ENCODE measurements around the gene MPPED1. TPM values are rescaled to one million over a fixed set of nuclear protein-coding genes. Genes with fewer than 3 reads are reported as not detected.

Gene MPPED1
- total and polyA plus RNA-seq, 2 donors (not counting 1 experiment from before 2014, with no cell fraction given), result 0.13 TPM; not detected in 1

DNA sequence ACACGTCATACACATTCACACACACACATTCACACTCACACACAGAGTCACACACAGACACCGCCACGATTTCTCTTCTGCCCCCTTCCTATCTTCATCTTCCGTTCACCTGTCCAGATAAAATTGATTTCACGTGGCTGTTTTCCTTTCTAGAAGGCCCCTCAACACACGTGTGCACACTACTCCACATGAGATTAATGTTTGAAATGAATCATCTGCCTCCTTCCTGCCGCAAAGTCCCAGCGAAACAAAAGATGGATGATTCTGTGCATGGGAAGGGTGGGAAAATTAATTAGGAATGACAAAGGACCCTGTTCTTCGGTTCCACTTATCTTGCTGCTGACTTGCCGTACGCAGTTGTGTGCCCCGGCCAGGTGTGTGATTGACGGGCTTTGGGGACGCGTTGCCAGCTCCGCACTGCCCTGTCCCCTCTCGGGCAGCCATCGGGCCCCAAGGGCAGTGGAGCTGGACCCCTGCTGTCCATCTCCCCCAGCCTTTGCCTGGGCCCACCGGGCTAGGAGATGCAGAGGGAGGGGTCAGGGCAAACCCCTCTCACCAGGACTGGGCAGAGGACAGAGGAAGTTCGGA lies 73.8 kb downstream of the MPPED1 start:
- ATAC-seq (ENCODE audit: low read depth), result no peak
- POLR2A ChIA-PET, result no interaction called here
- H3K36me3 ChIP-seq (replicated peaks in 1 of 2; ENCODE audit: control extremely low read depth in 1 of 2, control insufficient read depth in 1 of 2, extremely low read depth in 1 of 2, insufficient read depth in 2 of 2, low read length in 1 of 2), result no peaks in the 10 kb centered on the region
- CTCF ChIA-PET, result no interaction called here
- no peaks in the 10 kb centered on the region for H3K27me3 ChIP-seq (replicated peaks in 1 of 4; ENCODE audit: control extremely low read depth in 1 of 4, control insufficient read depth in 3 of 4, insufficient read depth in 4 of 4, low read length in 3 of 4)
- H3K27ac ChIP-seq (ENCODE audit: low read length in 2 of 2), result no peak overlapping the region
- intact Hi-C loops (cut with micrococcal nuclease), result no loop called here
- DNase-seq, result no peak
- WGBS (ENCODE audit: insufficient coverage), result 91% methylated on average over 16 of the region's 20 CpGs
- H3K9me3 Mint-ChIP-seq (ENCODE audit: insufficient read depth), result no peaks in the 10 kb centered on the region
- no peak overlapping the region for H2AFZ ChIP-seq (ENCODE audit: insufficient read depth, low read depth, low read length, poor library complexity, severe bottlenecking)
- H3K9me3 ChIP-seq (ENCODE audit: control extremely low read depth in 1 of 3, control insufficient read depth in 2 of 3, insufficient read depth in 1 of 3, low read length in 2 of 3), result no peaks in the 10 kb centered on the region
- H4K20me1 ChIP-seq (ENCODE audit: control insufficient read depth, insufficient read depth, low read length, poor library complexity, severe bottlenecking), result no peaks in the 10 kb centered on the region
- peaks cover 13% of the 10 kb centered on the region for H3K4me1 Mint-ChIP-seq
- no peak overlapping the region for H3K4me3 Mint-ChIP-seq
- H3K4me1 ChIP-seq (ENCODE audit: control insufficient read depth in 2 of 2, insufficient read depth in 2 of 2, low read length in 2 of 2), result peaks cover 4 to 16% of the 10 kb centered on the region in 2 donors
- H3K9ac ChIP-seq (ENCODE audit: low read length), result no peak overlapping the region
- no peak for TF ChIP-seq CTCF (IDR thresholded peaks at IDR 0.05)
- TF ChIP-seq EZH2 (IDR thresholded peaks at IDR 0.05; ENCODE audit: borderline replicate concordance, insufficient read depth, low read depth, low read length, poor library complexity, severe bottlenecking), result no peak
- no peaks in the 10 kb centered on the region for H3K79me2 ChIP-seq (ENCODE audit: control insufficient read depth, insufficient read depth, low read length)
- peaks cover 8% of the 10 kb centered on the region for H3K27me3 Mint-ChIP-seq
- no peak overlapping the region for H3K4me3 ChIP-seq (ENCODE audit: control extremely low read depth in 1 of 5, extremely low read depth in 1 of 5, insufficient read depth in 1 of 5, low read depth in 2 of 5, low read length in 4 of 5)
- no peak overlapping the region for H3K4me2 ChIP-seq (replicated peaks; ENCODE audit: low read depth, low read length, poor library complexity, severe bottlenecking)
- no peak overlapping the region for H3K27ac Mint-ChIP-seq

DNA sequence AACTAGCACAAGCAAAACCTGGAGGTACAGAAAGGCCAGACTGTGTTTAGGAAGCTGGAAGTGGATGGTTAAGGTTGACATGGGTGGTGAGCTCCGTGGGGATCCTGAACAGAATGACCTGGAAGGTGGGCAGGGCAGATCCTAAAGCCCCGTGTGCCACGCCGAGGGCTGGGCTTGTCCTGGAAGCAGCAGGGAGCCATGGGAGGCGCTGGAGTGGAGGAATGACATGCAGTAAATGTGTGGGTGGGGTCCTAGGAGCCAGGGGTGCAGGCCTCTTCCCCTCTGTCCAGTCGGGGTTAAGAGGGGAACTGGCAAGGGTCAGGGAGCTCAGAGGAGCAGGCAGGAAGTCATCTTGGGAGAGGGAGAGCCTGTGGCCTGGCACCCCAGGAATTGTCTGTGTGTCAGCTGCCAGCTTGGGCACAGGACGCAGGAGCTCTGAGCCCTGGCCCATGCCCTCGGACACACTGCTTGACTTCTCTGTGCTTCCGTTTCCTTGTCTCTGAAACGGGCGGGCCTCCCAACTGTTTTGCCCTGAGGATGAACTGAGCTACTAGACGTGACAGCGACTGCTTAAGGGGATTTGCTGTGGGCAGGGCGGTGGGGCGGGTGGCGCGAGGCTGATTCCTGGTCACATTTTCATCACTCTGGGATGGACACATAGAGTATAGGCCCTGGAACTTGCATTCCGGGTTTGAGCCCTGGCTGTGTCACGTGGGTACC lies 75.7 kb downstream of the MPPED1 start:
- no peak for TF ChIP-seq EZH2 (IDR thresholded peaks at IDR 0.05; ENCODE audit: borderline replicate concordance, insufficient read depth, low read depth, low read length, poor library complexity, severe bottlenecking)
- no peak for TF ChIP-seq CTCF (IDR thresholded peaks at IDR 0.05)
- Histone ChIP-seq H3K9me3 (ENCODE audit: control extremely low read depth in 1 of 3, control insufficient read depth in 2 of 3, insufficient read depth in 1 of 3, low read length in 2 of 3) (peaks cover 0 to 4% (median 0%) of the 10 kb centered on the region in 3 donors), H3K4me3 (ENCODE audit: control extremely low read depth in 1 of 5, extremely low read depth in 1 of 5, insufficient read depth in 1 of 5, low read depth in 2 of 5, low read length in 4 of 5) (no peak overlapping the region), H3K79me2 (ENCODE audit: control insufficient read depth, insufficient read depth, low read length) (no peaks in the 10 kb centered on the region), H3K36me3 (replicated peaks in 1 of 2; ENCODE audit: control extremely low read depth in 1 of 2, control insufficient read depth in 1 of 2, extremely low read depth in 1 of 2, insufficient read depth in 2 of 2, low read length in 1 of 2) (no peaks in the 10 kb centered on the region), H3K4me2 (replicated peaks; ENCODE audit: low read depth, low read length, poor library complexity, severe bottlenecking) (no peak overlapping the region), H4K20me1 (ENCODE audit: control insufficient read depth, insufficient read depth, low read length, poor library complexity, severe bottlenecking) (no peaks in the 10 kb centered on the region), H3K27ac (ENCODE audit: low read length in 2 of 2) (no peak overlapping the region), H3K9ac (ENCODE audit: low read length) (no peak overlapping the region), H2AFZ (ENCODE audit: insufficient read depth, low read depth, low read length, poor library complexity, severe bottlenecking) (no peak overlapping the region), H3K4me1 (ENCODE audit: control insufficient read depth in 2 of 2, insufficient read depth in 2 of 2, low read length in 2 of 2) (peaks cover 0 to under 1% of the 10 kb centered on the region in 2 donors), H3K27me3 (replicated peaks in 1 of 4; ENCODE audit: control extremely low read depth in 1 of 4, control insufficient read depth in 3 of 4, insufficient read depth in 4 of 4, low read length in 3 of 4) (no peaks in the 10 kb centered on the region)
- Mint-ChIP-seq H3K4me1 (no peaks in the 10 kb centered on the region), H3K27ac (no peak overlapping the region), H3K4me3 (no peak overlapping the region), H3K27me3 (peaks cover 10% of the 10 kb centered on the region), H3K9me3 (ENCODE audit: insufficient read depth) (no peaks in the 10 kb centered on the region)
- ChIA-PET CTCF (no interaction called here), POLR2A (no interaction called here)
- WGBS (ENCODE audit: insufficient coverage), result 85% methylated on average over 18 of the region's 19 CpGs
- ATAC-seq (ENCODE audit: low read depth) (no peak), DNase-seq (no peak)
- intact Hi-C loops (cut with micrococcal nuclease), result no loop called here

Data from B cell (primary cell).